SHP77 (cell line): Measurements from ENCODE around the gene UBE2H.
"Not testable (repeated sequence)": the region's sequence is repeated elsewhere in the genome, so short reads cannot be mapped to it uniquely, and the experiment has no call there.

Experiments
- DNase-seq, 2 experiments: peaks; one replicate each; lab custom pipeline; 2025; lab: John Stamatoyannopoulos, UW

The UBE2H gene

DNA sequence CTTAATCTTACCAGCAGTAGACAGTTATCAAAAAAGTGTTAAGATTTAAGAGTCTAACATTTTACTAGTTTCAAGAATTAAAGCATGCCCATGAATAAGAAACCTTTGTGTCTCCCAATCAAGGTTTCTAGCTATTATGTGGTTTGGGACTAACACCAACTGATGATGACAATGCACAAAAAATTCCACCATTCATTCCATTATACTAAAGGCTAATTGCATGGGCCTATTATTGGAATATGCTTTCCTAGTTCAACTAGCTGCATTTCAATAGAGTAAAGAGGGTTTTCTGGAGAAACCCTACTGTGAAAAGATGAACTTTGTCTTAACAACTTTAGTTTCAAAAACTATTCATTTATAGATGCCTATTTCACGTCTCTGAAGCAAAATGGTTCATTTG lies 44.6 kb downstream of the UBE2H start:
- no peak for DNase-seq

DNA sequence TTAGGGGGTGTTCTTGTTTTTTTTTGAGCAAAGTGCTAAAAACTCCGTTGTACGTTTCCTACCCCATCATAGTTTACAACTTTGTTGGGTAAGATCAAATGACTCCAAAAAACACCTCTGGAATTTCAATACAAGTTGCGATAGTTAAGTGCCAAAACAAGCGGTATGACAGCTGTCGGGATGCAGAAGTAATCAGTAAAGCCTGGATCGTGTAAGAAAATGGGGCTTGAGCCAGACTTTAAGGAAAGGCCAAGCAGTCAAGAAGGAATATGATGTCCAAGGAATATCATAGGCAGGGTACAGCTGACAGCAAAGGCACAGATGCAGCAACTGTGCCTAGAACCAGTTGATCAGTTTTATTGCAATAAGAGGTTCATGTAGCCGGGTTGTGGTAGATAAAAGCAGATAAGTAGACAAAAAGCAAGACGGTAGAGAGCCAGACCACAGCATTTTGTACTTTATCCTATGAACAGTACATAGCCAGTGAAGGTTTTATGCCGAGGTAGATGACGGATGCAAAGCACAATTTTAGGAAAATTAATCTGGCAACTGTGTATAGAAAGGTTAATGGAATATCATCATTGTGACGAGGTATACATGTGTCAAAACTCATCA lies 45.5 kb downstream of the UBE2H start:
- no peak for DNase-seq

GRCh38 chr7:129906700-129907099 lies 46.1 kb downstream of the UBE2H start:
- DNase-seq, result no peak

GRCh38 chr7:129903935-129904334 lies 48.8 kb downstream of the UBE2H start:
- no peak for DNase-seq

DNA sequence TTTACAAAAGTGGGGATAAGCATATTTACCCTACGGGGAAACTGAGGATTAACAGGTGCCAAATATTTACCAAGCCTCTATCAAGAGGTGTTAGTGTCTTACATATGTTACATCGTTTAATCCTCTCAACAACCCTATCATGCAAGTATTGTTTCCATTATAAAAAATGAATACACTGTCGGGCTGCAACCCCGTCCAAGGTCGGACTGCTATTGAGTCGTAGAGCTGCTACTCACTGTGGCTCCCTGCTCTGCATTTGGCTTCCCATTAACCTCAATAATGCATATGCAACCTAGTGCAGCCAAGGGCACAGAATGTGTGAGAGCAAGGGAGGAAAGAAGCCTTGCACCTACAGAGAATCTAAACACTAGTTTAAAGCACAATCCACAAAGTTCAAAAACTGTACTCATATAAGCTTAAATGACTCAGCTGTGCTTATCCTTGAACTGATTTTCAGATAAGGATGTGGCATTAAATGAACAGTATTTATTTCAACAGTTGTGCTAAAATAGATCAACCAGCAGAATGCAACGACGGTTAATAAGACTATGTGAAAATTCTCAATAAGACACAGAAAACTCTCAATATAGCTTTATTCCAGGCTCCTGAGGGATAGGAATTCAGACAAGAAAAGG lies 49.9 kb downstream of the UBE2H start:
- no peak for DNase-seq

GRCh38 chr7:129898502-129899160 lies 54.1 kb downstream of the UBE2H start:
- no peak for DNase-seq

DNA sequence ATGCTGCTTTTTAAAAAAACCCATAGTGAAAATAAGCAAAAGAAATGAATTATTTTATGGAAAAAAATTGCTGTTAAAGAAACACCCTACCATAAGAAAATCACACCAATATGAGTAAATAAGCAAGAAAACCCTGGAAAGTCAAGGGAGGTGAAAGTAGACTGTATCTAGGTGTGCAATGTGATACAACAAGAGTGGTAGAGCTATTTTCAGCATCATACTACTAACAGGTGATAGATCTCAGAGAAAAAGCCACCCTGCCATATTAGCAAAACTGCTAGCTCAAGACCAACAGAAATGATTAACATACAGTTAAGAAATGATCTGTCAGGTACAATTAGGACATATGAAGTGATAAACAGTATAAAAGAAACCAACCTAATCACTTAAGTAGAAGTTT lies 54.8 kb downstream of the UBE2H start:
- no peak for DNase-seq

GRCh38 chr7:129896568-129897382 lies 56.0 kb downstream of the UBE2H start:
- DNase-seq, result no peak

DNA sequence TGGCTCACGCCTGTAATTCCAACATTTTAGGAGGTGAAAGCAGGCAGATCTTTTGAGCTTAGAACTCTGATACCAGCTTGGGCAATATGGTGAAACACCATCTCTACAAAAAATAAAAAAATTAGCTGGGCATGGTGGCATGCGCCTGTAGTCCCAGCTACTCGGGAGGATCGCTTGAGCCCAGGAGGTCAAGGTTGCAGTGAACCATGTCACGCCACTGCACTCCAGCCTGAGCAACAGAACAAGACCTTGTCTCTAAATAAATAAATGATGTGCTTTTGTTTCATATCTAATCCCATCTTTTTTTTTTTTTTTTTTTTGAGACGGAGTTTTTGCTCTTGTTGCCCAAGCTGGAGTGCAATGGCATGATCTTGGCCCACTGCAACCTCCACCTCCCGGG lies 58.6 kb downstream of the UBE2H start:
- not testable (repeated sequence) for DNase-seq

- DNase-seq, result no peak
Observed at GRCh38 chr7:129890090-129890489, 62.7 kb downstream of the UBE2H start.

DNA sequence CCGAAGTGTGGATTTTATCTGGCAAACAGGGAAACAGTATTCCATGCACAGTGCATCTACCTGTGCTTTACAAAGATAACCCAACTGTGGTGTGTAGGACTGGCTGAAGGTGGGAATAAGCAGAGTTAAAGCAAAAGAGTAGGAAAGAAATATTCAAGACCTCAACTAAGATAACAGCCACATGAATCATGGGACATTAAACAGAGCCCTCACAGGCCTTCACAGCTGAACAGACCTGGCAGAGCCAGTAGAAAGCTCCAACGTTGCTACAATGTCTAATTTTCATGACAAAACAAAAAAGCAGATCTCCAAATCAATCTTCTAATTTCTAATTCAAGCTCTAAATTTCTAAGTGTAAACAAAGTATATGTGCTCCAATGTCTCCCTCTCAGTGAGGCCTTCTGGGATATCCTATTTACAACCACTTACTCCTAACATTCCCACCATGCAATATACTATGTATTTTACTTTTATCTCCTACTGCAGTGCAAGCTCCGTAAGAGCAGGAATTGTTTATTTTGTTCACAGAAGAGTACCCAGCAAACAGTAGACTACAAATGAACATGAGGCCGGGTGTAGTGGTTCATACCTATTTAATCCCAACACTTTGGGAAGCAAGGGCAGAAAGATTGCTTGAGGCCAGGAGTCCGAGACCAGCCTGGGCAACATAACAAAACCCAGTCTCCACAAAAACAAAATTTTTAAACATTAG lies 63.5 kb downstream of the UBE2H start:
- no peak for DNase-seq

- no peak for DNase-seq
Observed at GRCh38 chr7:129887865-129888264, 64.9 kb downstream of the UBE2H start.

GRCh38 chr7:129886818-129887186 lies 66.0 kb downstream of the UBE2H start:
- DNase-seq, result no peak

- no peak for DNase-seq
Observed at GRCh38 chr7:129886167-129886817, 66.5 kb downstream of the UBE2H start.

DNA sequence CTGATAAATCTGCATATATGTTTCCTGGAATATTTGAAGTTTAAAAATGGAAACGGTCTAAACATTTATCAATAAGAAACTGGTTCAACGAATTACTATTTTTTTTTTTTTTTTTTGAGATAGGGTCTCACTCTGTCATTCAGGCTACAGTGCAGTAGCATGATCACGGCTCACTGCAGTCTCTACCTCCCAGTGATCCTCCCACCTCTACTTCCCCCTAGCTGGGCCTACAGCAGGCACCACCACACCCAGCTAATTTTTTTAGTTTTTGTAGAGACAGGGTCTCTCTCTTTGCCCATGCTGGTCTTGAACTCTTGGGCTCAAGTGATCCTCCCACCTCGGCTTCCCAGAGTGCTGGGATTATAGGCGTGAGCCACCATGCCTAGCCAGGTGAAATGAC lies 68.3 kb downstream of the UBE2H start:
- no peak for DNase-seq

DNA sequence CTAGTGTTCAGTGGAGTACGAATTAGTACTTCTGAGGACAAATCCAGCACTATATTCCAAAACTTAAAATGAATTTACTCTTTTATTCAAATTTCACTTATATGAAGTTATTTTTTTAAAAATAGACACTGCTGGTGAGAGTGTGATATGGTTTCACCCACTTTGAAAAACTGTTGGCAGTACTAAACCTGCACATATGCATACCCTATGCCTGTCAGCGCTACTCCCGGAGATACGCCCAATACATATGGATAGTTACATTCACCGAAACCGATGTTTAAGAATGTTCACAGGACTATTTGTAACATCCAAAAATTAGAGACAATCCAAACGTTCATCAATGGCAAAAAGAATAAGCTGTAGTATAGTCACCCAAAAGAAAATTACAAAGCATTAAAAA lies 69.6 kb downstream of the UBE2H start:
- no peak for DNase-seq

- DNase-seq, result no peak
Observed at GRCh38 chr7:129882531-129882930, 70.2 kb downstream of the UBE2H start.

DNA sequence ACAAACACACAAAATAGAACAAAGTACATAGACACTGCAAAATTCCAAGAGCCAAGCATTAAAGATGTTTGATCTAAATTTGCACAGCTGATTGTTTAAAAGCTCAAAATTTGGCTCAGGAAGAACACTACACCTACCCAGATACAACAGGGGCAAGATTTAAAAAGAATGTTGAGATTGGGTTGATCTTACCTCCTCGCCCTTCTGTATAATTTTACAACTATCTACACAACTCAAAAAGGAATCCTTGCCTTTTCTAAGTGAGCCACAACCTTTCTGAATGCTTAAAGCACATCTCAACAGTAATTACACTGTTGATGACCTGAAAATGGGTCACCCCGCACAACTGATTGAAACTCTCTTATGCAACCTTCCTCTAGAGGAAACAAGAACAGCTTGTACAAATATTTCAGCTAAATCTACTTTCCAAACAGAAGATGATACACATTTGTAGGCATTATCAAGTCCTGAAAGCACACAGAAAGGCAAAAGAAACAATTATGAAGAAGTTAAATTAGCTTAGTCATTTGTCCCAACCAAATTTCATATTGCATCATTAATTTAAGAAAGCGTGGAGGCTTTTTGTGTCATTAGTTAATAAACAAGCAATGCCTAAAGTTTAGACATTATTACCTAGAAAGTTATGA lies 75.5 kb downstream of the UBE2H start:
- no peak for DNase-seq

DNA sequence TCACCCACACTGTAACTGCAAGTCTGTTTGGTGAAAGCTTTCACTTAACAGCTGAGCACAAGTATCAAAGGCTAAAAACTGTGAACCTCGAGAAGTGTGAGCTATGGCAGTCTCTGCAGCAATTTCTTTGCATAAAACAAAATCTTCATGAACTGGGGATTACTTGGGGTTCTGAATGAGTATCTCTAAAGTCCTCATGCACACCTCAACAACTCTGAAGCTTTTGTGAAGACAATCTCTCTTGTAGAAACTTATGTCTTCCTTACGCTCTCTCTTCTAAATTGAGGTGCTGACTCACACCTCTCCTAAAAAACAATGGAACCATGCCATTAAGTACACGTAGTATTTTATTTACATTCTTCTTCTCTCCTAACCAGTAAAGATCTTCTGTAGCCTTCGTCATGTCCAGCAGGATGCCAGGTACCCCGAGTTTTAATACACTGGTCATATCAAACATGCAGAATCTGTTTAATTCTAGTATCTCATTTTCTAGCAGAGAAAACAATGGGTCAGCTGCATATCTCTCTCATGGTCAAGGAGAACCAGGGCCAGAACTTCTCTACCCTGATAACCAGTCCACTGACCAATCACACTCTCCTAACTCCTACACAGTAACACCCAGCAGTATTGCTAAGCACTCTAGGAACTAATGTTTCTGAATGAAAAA lies 76.9 kb downstream of the UBE2H start:
- DNase-seq, result no peak

DNA sequence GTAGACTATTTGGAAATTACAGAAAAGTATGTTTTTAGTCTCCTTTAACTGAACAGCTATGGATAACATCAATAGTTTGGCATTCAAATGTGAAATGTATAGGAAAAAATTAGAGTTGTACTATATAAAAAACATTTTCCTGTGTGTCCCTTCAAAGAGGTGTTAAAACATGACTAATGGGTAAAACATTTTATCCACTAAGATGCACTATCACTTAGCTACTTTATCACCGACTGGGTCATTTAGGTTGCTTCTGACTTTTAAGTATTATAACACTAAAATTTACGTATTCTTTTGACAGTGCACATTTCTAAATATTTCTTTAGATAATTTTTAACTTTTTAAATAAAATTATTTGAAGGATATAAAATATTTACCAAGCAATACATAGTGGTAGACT lies 77.6 kb downstream of the UBE2H start:
- DNase-seq, result no peak

- DNase-seq, result no peak
Observed at GRCh38 chr7:129874722-129875121, 78.0 kb downstream of the UBE2H start.
